Colon (tissue), 2 donors: ENCODE data around the gene PODN.

Experiments
- FAIRE-seq: peaks from 2 replicates; lab custom pipeline; 2012; peaks lifted over from hg19 to GRCh38; lab: Jason Lieb, UNC
- donor health status: control.
- donor health status: control.

The PODN gene

GRCh38 chr1:53074313-53075154, 12.5 kb downstream of the PODN start:
- FAIRE-seq: no peak

DNA sequence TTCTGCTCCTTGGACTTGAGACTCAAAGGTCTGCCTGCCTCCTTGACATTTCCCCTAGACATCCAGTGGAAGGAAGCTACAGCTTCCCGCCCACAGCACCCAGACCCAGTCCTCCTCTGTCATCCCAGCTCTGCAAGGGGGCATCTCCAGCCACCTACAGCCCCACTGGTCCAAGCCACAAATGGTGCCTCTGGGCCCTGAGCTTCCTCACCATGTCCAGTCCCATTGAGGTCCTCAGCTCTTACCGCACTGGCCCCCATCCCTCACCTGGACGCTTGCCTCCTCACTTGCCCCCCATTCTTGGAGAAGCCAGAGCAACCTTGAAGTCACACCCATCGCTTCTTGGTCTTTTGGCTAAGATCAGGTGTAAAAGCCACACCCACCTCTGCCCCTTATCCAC, 13.2 kb downstream of the PODN start:
- FAIRE-seq: no peak

GRCh38 chr1:53075761-53076163, 13.7 kb downstream of the PODN start:
- FAIRE-seq: no peak

DNA sequence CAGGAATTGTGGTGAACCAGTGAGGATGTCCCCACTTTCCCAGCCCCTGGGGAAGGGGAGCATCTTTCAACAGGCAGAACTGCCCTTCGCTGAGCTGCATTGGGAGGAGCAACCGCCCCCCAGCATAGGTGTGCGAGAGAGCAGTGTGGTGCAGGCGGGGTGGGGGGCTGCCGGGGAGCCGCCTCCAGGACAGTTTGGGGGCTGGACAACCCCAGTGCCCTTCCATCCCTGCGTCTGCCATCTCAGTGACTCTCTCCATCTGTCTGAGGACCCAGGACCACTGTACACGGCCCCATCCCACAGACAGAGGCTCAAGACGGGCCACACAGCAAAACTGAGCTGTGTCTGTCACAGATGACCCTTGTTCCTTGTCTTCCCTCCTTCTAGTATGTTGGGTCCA, 14.2 kb downstream of the PODN start:
- FAIRE-seq: no peak

DNA sequence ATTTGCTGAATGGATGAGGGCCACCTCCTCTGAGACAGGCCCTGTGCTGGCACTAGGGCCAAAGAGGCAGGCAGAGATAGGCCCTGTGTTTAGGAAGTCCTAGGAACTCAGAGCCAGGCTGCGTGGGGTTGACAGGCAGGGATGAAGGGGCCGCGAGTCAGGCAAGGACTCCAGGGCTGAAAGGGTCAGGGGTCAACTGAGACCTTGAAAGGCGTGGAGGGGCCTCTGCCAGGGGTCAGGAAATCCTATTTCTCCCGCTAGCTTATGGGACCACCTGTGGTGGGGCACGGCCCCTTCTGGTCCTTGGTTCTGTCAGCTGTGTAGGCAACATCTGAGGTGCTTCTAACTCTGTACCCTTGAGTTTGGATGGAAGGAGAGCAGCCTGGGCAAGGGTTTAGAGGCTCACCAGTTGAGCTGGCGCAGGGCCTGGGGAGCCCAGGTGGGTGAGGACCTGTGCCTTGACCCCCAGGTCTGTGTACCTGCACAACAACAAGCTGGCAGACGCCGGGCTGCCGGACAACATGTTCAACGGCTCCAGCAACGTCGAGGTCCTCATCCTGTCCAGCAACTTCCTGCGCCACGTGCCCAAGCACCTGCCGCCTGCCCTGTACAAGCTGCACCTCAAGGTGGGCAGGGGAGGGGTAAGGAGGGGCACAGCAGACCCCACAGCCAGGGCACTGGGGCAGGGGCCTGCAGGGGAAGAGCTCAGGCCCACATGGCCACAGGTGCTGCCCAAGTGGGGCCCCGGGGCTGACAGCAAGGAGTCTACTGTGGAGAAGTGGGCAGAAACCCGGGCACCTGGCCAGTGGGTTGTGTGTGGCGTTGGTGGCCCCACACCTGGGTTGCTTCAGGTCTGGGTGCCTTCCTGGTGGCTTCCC, 14.9 kb downstream of the PODN start:
- no peak for FAIRE-seq

GRCh38 chr1:53077599-53077965, 15.6 kb downstream of the PODN start:
- no peak for FAIRE-seq

DNA sequence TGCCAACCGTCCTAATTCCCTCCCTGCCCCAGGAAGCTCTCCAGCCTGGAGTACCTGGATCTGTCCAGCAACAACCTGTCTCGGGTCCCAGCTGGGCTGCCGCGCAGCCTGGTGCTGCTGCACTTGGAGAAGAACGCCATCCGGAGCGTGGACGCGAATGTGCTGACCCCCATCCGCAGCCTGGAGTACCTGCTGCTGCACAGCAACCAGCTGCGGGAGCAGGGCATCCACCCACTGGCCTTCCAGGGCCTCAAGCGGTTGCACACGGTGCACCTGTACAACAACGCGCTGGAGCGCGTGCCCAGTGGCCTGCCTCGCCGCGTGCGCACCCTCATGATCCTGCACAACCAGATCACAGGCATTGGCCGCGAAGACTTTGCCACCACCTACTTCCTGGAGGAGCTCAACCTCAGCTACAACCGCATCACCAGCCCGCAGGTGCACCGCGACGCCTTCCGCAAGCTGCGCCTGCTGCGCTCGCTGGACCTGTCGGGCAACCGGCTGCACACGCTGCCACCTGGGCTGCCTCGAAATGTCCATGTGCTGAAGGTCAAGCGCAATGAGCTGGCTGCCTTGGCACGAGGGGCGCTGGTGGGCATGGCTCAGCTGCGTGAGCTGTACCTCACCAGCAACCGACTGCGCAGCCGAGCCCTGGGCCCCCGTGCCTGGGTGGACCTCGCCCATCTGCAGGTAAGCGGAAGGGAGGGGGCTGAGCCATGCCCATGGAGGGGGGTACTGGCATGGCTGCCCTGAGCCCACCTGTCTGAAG, 16.5 kb downstream of the PODN start:
- FAIRE-seq: no peak

- no peak for FAIRE-seq
Observed at GRCh38 chr1:53079251-53079650, 17.2 kb downstream of the PODN start.

GRCh38 chr1:53080041-53080440, 18.0 kb downstream of the PODN start:
- FAIRE-seq: no peak

- no peak for FAIRE-seq
Observed at GRCh38 chr1:53080769-53081168, 18.8 kb downstream of the PODN start.

- FAIRE-seq: no peak
Observed at GRCh38 chr1:53081384-53082066, 19.5 kb downstream of the PODN start.

DNA sequence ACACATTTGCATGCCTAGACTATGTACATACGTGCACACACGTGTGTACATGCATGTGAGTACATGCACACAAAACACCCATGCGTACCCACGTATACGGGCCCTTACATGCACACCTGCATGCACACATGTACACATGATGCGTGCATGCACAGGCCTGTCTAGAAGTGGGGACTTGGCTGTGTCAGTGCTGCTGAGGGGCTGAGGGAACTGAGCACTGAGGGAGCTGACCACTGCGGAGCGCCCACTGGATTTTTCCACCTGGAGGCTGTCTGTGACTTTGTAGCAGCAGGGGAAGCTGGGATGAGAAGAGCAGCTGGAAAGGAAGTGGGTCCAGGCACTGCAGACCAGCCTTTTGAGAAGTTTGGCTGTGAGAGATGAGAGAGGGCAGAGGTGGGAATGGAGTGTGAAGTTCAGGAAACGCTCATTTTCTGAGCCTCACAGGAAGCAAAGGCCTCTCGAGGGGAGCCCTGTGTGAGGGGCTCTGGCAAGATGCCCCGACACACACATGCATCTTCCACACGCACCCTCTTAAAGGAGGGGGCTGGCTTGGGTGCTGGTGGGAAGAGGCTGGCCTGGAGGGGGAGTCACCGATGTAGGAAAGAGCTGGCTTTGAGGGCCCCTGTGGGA, 20.9 kb downstream of the PODN start:
- FAIRE-seq: no peak

GRCh38 chr1:53083636-53084588, 21.9 kb downstream of the PODN start:
- FAIRE-seq: no peak

DNA sequence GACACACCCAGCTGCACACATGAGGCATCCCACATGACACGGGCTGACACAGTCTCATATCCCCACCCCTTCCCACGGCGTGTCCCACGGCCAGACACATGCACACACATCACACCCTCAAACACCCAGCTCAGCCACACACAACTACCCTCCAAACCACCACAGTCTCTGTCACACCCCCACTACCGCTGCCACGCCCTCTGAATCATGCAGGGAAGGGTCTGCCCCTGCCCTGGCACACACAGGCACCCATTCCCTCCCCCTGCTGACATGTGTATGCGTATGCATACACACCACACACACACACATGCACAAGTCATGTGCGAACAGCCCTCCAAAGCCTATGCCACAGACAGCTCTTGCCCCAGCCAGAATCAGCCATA, 22.6 kb downstream of the PODN start:
- FAIRE-seq: no peak

- no peak for FAIRE-seq
Observed at GRCh38 chr1:53085405-53085804, 23.4 kb downstream of the PODN start.

GRCh38 chr1:53086491-53087070, 24.6 kb downstream of the PODN start:
- no peak for FAIRE-seq

DNA sequence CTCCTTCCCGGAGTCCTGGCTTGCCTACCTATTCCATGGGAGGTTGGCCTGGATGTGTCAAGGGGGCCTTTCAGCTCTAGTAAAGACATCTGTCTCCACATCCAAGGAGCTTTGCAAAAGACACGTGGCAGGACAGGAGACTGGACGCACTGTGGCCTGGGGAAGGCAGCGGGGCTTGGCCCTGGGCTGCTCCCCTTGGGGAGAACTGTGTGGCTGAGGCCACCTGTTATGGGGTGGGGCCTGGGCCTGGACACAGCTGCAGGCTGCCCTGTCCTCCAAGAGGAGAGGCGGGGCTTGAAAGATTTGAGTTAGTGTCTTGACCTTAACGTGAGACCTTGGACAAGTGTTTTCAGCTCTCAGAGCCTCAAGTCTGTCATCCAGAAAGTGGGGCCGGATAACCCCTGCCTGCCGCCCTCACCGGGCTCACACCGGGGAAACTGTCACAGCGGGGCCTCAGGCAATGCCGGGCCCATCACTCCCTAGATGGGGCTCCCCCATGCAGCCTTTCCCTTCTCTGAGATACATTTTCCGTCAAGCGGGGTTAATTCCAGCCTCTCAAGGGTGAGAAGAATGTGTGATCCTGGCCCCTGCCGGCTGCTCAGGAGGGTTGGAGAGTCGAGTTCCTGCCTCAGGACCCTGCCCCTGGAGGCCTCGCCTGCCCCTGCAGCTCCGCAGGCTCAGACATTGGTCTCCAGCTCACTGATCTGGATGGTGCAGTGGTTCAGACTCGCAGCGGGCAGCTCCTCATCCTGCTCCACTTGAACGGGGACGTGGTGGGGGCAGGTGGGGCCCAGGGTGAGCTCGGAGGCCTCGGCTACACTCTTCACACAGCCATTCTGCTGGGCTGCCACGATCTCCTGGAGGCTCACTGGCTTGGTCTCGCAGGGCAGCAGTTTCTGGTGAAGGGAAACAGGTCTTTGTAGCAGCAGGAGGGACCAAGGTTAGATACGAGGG, 25.6 kb downstream of the PODN start:
- FAIRE-seq: no peak

- FAIRE-seq: no peak
Observed at GRCh38 chr1:53088616-53089300, 26.7 kb downstream of the PODN start.
